ENCODE data around the gene NPFF. TPM values are rescaled to one million over a fixed set of nuclear protein-coding genes. Genes with fewer than 3 reads are reported as not detected.
A peak's percentile ranks its signal among the peaks of the same experiment; 100 is the strongest.
"Not testable (repeated sequence)": the region's sequence is repeated elsewhere in the genome, so short reads cannot be mapped to it uniquely, and the experiment has no call there.

NPFF gene
- total and polyA plus RNA-seq, 2 donors (not counting 3 experiments of a cell fraction or from before 2014, with no cell fraction given) = not detected

GRCh38 chr12:53481939-53482586, 25.2 kb downstream of the NPFF start:
- no peak overlapping the region for H3K4me3 ChIP-seq (replicated peaks in 1 of 3; ENCODE audit: insufficient read depth in 1 of 3, low read depth in 1 of 3, low read length in 3 of 3)
- H3K27ac ChIP-seq (ENCODE audit: insufficient read depth, low read depth, low read length) = no peak overlapping the region
- no peak overlapping the region for H3K4me2 ChIP-seq (ENCODE audit: insufficient read depth, low read length)
- POLR2A ChIA-PET = interaction anchor here (0.7 to 1.9 kb wide), 6 partner anchors 8 to 157 kb away, joined by 3 to 8 read pairs (median 5); partner anchors contain the start of gene TARBP2
- H3K9ac ChIP-seq (replicated peaks; ENCODE audit: extremely low read depth, insufficient read depth, low read length) = no peak overlapping the region
- H3K27me3 ChIP-seq (ENCODE audit: control insufficient read depth in 2 of 2, insufficient read depth in 2 of 2, low read length in 2 of 2) = no peaks in the 10 kb centered on the region
- H2AFZ ChIP-seq (ENCODE audit: low read depth, low read length) = no peak overlapping the region
- CTCF ChIA-PET = interaction anchor here (0.8 to 3.6 kb wide), 11 partner anchors 9 to 155 kb away, joined by 3 to 32 read pairs (median 4); partner anchors contain the start of genes MAP3K12 and NPFF
- intact Hi-C loops (cut with micrococcal nuclease) = loop anchor here (2.0 kb wide), 1 partner anchor 27 kb away; no protein-coding TSS in a partner anchor
- peak; percentile 10 to 18 for TF ChIP-seq CTCF (IDR thresholded peaks at IDR 0.05; ENCODE audit: extremely low read depth in 1 of 2, insufficient read depth in 1 of 2, low read depth in 1 of 2, low read length in 2 of 2)
- no peak for TF ChIP-seq JUN (IDR thresholded peaks at IDR 0.05; ENCODE audit: borderline replicate concordance, insufficient read depth, insufficient read length, low read depth)
- peaks cover 29 to 60% of the 10 kb centered on the region in 2 experiments for H3K36me3 ChIP-seq (ENCODE audit: control insufficient read depth in 2 of 2, extremely low read depth in 1 of 2, insufficient read depth in 2 of 2, low read length in 2 of 2)
- dilution Hi-C loops (cut with MboI; ENCODE audit: extremely low pct_ligation_motif_present, low sequenced_read_pairs) = no loop called here
- H3K9me3 ChIP-seq (replicated peaks; ENCODE audit: control insufficient read depth, insufficient read depth, low read length) = no peaks in the 10 kb centered on the region
- no TSS peak for BruUV-seq (replicated peaks)
- DNase-seq (ENCODE audit: low read depth, low spot score) (no peak), FAIRE-seq (no peak)
- no peaks in the 10 kb centered on the region for H4K20me1 ChIP-seq (replicated peaks; ENCODE audit: control insufficient read depth, extremely low read depth, insufficient read depth, low read length)
- H3K4me1 ChIP-seq (ENCODE audit: control insufficient read depth, extremely low read depth, insufficient read depth, low read length) = no peaks in the 10 kb centered on the region
- H3K79me2 ChIP-seq (ENCODE audit: control insufficient read depth, insufficient read depth, low read length) = peaks cover 2% of the 10 kb centered on the region
- no peaks in the 10 kb centered on the region for H3K9me1 ChIP-seq (replicated peaks; ENCODE audit: control insufficient read depth, extremely low read depth, insufficient read depth, low read length)

GRCh38 chr12:53481458-53481857, 25.8 kb downstream of the NPFF start:
- H3K9me3 ChIP-seq (replicated peaks; ENCODE audit: control insufficient read depth, insufficient read depth, low read length); FAIRE-seq; H3K4me3 ChIP-seq (replicated peaks in 1 of 3; ENCODE audit: insufficient read depth in 1 of 3, low read depth in 1 of 3, low read length in 3 of 3); H3K79me2 ChIP-seq (ENCODE audit: control insufficient read depth, insufficient read depth, low read length); dilution Hi-C loops (cut with MboI; ENCODE audit: extremely low pct_ligation_motif_present, low sequenced_read_pairs); H3K4me2 ChIP-seq (ENCODE audit: insufficient read depth, low read length); DNase-seq (ENCODE audit: low read depth, low spot score); H3K27me3 ChIP-seq (ENCODE audit: control insufficient read depth in 2 of 2, insufficient read depth in 2 of 2, low read length in 2 of 2); intact Hi-C loops (cut with micrococcal nuclease); BruUV-seq (replicated peaks); H2AFZ ChIP-seq (ENCODE audit: low read depth, low read length); H3K9me1 ChIP-seq (replicated peaks; ENCODE audit: control insufficient read depth, extremely low read depth, insufficient read depth, low read length); H3K27ac ChIP-seq (ENCODE audit: insufficient read depth, low read depth, low read length); H4K20me1 ChIP-seq (replicated peaks; ENCODE audit: control insufficient read depth, extremely low read depth, insufficient read depth, low read length); H3K4me1 ChIP-seq (ENCODE audit: control insufficient read depth, extremely low read depth, insufficient read depth, low read length); H3K9ac ChIP-seq (replicated peaks; ENCODE audit: extremely low read depth, insufficient read depth, low read length): not testable (repeated sequence)
- peaks cover 35 to 62% of the 10 kb centered on the region in 2 experiments for H3K36me3 ChIP-seq (ENCODE audit: control insufficient read depth in 2 of 2, extremely low read depth in 1 of 2, insufficient read depth in 2 of 2, low read length in 2 of 2)
- CTCF ChIA-PET = interaction anchor here (0.8 to 3.6 kb wide), 11 partner anchors 9 to 154 kb away, joined by 3 to 32 read pairs (median 4); partner anchors contain the start of genes MAP3K12 and NPFF
- POLR2A ChIA-PET = interaction anchor here (0.7 to 1.9 kb wide), 6 partner anchors 8 to 156 kb away, joined by 3 to 8 read pairs (median 5); partner anchors contain the start of gene TARBP2

Data from endothelial cell of umbilical vein (primary cell).